IMR-90 (cell line): ENCODE data around the gene FOXD4L1. TPM values are rescaled to one million over a fixed set of nuclear protein-coding genes. Genes with fewer than 3 reads are reported as not detected.
A peak's percentile ranks its signal among the peaks of the same experiment; 100 is the strongest.
"Not testable (repeated sequence)": the region's sequence is repeated elsewhere in the genome, so short reads cannot be mapped to it uniquely, and the experiment has no call there.

ENCODE experiments used
- ATAC-seq: fragments of 200-7000 bp; cut with Tn5 transposase; 2 replicates; pipeline ENCODE4 v1.9.1; 2020; ENCODE audit warnings: low read depth, mild to moderate bottlenecking, moderate library complexity
- BruUV-seq: library from RNA; stranded (reverse); fragments of 400-500 nt; replicated peaks from 2 replicates; lab custom pipeline; 2021; lab: Mats Ljungman, UMichigan
- CTCF ChIA-PET: fragments of 300-600 bp; formaldehyde crosslinking; extraction: SDS; loops from one replicate; lab custom pipeline; 2021; ENCODE audit warnings: antibody characterized with exemption; lab: Yijun Ruan, JAX
- POLR2A ChIA-PET: fragments of 300-600 bp; sonication (Branson Sonifier 250); formaldehyde crosslinking; loops from one replicate; lab custom pipeline; 2022; ENCODE audit warnings: antibody characterized with exemption; ENCODE audit not compliant: unreplicated experiment; lab: Charles Lee
- DNase-seq: peaks from one replicate; pipeline ENCODE4 v3.0.0; 2013
- H2AFZ ChIP-seq: replicated peaks from 2 replicates; pipeline ENCODE3; 2013; ENCODE audit warnings: low read length, mild to moderate bottlenecking; ENCODE audit not compliant: poor library complexity
- H2AK5ac ChIP-seq: 2 replicates; pipeline ENCODE4 v1.6.1; 2013; ENCODE audit warnings: low read depth, low read length, inconsistent platforms
- H2AK9ac ChIP-seq: replicated peaks from 2 replicates; pipeline ENCODE3; 2013; ENCODE audit warnings: mild to moderate bottlenecking, low read depth, low read length, moderate library complexity; ENCODE audit not compliant: poor library complexity
- H2BK120ac ChIP-seq: 2 replicates; pipeline ENCODE4 v1.6.1; 2013; ENCODE audit warnings: low read depth, low read length, inconsistent platforms
- H2BK15ac ChIP-seq: 3 replicates; pipeline ENCODE4 v1.6.1; 2013; ENCODE audit warnings: low read depth, low read length, inconsistent platforms
- H2BK20ac ChIP-seq: 2 replicates; pipeline ENCODE4 v1.6.1; 2013; ENCODE audit warnings: low read depth, mild to moderate bottlenecking, inconsistent platforms, low read length, moderate library complexity
- H2BK5ac ChIP-seq: 2 replicates; pipeline ENCODE4 v1.6.1; 2013; ENCODE audit warnings: mild to moderate bottlenecking, low read depth, low read length, inconsistent platforms; ENCODE audit not compliant: poor library complexity, severe bottlenecking
- H3K14ac ChIP-seq: replicated peaks from 2 replicates; pipeline ENCODE4 v1.6.1; 2013; ENCODE audit warnings: low read depth, low read length, inconsistent platforms
- H3K18ac ChIP-seq: 2 replicates; pipeline ENCODE4 v1.6.1; 2013; ENCODE audit warnings: low read depth, low read length, control low read depth
- H3K23ac ChIP-seq: 2 replicates; pipeline ENCODE4 v1.6.1; 2013; ENCODE audit warnings: low read depth, low read length, inconsistent platforms
- H3K27ac ChIP-seq: 2 replicates; pipeline ENCODE4 v1.5.1; 2013; ENCODE audit warnings: mild to moderate bottlenecking, control low read depth, low read length; ENCODE audit not compliant: insufficient read depth
- H3K27me3 ChIP-seq: 2 replicates; pipeline ENCODE4 v1.6.1; 2013; ENCODE audit warnings: low read length; ENCODE audit not compliant: control insufficient read depth, insufficient read depth
- H3K36me3 ChIP-seq: 2 replicates; pipeline ENCODE4 v1.6.1; 2013; ENCODE audit warnings: low read length, mixed read lengths; ENCODE audit not compliant: control insufficient read depth, insufficient read depth
- H3K4ac ChIP-seq: 2 replicates; pipeline ENCODE4 v1.6.1; 2013; ENCODE audit warnings: low read depth, low read length, inconsistent platforms
- H3K4me1 ChIP-seq: 2 replicates; pipeline ENCODE4 v1.6.1; 2013; ENCODE audit warnings: low read length, mixed read lengths; ENCODE audit not compliant: control insufficient read depth, insufficient read depth
- H3K4me2 ChIP-seq: 2 replicates; pipeline ENCODE4 v1.6.1; 2013; ENCODE audit warnings: low read depth, mild to moderate bottlenecking, control low read depth, low read length, moderate library complexity
- H3K4me3 ChIP-seq: 2 replicates; pipeline ENCODE4 v1.5.1; 2013; ENCODE audit warnings: low read depth, mild to moderate bottlenecking, control low read depth, low read length, moderate library complexity; ENCODE audit not compliant: insufficient read depth
- H3K56ac ChIP-seq: 2 replicates; pipeline ENCODE4 v1.6.1; 2013; ENCODE audit warnings: low read length, inconsistent platforms; ENCODE audit not compliant: insufficient read depth; ENCODE audit errors: extremely low read depth
- H3K79me1 ChIP-seq, 2 experiments: 2 replicates each; pipeline ENCODE4 v1.6.1; 2013; ENCODE audit warnings: low read length in 2 of 2, inconsistent platforms in 1 of 2, low read depth in 1 of 2
- H3K9ac ChIP-seq: 2 replicates; pipeline ENCODE4 v1.6.1; 2013; ENCODE audit warnings: low read depth, low read length, control low read depth
- H3K9me1 ChIP-seq: 2 replicates; pipeline ENCODE4 v1.6.1; 2013; ENCODE audit warnings: low read length, inconsistent platforms; ENCODE audit not compliant: insufficient read depth
- H3K9me3 ChIP-seq: 2 replicates; pipeline ENCODE4 v1.6.1; 2013; ENCODE audit warnings: low read length; ENCODE audit not compliant: control insufficient read depth, insufficient read depth
- H4K20me1 ChIP-seq: 2 replicates; pipeline ENCODE4 v1.6.1; 2013; ENCODE audit warnings: low read length, inconsistent platforms; ENCODE audit not compliant: insufficient read depth
- H4K5ac ChIP-seq: 2 replicates; pipeline ENCODE4 v1.6.1; 2013; ENCODE audit warnings: mild to moderate bottlenecking, low read depth, low read length, control low read depth
- H4K8ac ChIP-seq, 2 experiments: 2 replicates each; pipeline ENCODE4 v1.6.1; 2013; ENCODE audit warnings: low read depth in 2 of 2, low read length in 2 of 2, control low read depth in 1 of 2, inconsistent platforms in 1 of 2
- H4K91ac ChIP-seq: 2 replicates; pipeline ENCODE4 v1.6.1; 2013; ENCODE audit warnings: low read depth, low read length, inconsistent platforms; ENCODE audit not compliant: insufficient read depth
- WGBS, 2 experiments: methylation state at CpG; one replicate each; pipeline versions ENCODE4 v1.1.5 to v1.1.7; 2013; ENCODE audit warnings: missing lambda C conversion rate in 2 of 2; ENCODE audit not compliant: insufficient read length in 1 of 2; ENCODE audit errors: extremely low coverage in 2 of 2; 5-methylcytosine and 5-hydroxymethylcytosine counted together
- dilution Hi-C: fragments of 300-500 bp; cut with HindIII; formaldehyde crosslinking; loops from one replicate; pipeline ENCODE4 v1.14.3; 2018; ENCODE audit warnings: low sequenced_read_pairs; ENCODE audit not compliant: unreplicated experiment
- in situ Hi-C: fragments of 300-500 bp; cut with MboI; formaldehyde crosslinking; loops from 3 replicates; pipeline ENCODE4 v1.14.3; 2019; ENCODE audit warnings: low sequenced_read_pairs, inconsistent platforms, mixed read lengths
- intact Hi-C: fragments of 100-400 bp; cut with micrococcal nuclease; formaldehyde crosslinking; loops from 2 replicates; pipeline ENCODE4 v1.10.0; 2022
- polyA plus RNA-seq, 3 experiments: library from polyadenylated mRNA; depleted of rRNA; stranded (reverse); fragments of >200 nt; gene quantifications; 2 replicates each; pipeline ENCODE4 v1.2.3, GENCODE V29; 2012; ENCODE audit warnings: low replicate concordance in 1 of 3
- total RNA-seq: library from RNA; depleted of rRNA; stranded (reverse); fragments of >200 nt; gene quantifications from 2 replicates; pipeline ENCODE4 v1.2.3, GENCODE V29; 2012

FOXD4L1 gene
- total and polyA plus RNA-seq, 2 of the 4 experiments (the other 2 are of a cell fraction) = not detected

DNA sequence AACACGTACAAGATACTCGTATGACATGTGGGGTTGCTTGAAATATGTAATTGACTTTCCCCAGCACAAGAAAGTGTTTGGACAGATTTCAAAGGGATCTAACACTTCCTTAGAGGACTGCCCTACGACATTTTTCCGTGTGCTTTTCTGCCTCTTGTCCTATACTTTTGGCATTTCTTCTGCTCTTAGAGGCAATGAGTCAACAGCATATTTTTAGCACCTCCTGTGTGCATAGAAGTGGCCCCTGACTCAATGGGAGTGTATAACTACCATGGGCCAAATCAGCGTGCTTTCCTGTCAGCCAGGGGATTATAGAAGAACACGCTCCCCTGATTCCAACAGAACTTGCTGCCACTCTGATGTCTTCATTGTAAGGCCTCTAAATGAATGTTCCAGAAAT is 38.1 kb downstream of the FOXD4L1 start:
- H3K27ac ChIP-seq, POLR2A ChIA-PET, H3K4me3 ChIP-seq, H3K23ac ChIP-seq, DNase-seq, H2BK120ac ChIP-seq, H3K27me3 ChIP-seq, H2AFZ ChIP-seq, H3K36me3 ChIP-seq, H3K14ac ChIP-seq, BruUV-seq, CTCF ChIA-PET, H3K79me1 ChIP-seq, intact Hi-C loops, H3K56ac ChIP-seq, H3K9me3 ChIP-seq, H3K4me1 ChIP-seq, H4K20me1 ChIP-seq, H4K91ac ChIP-seq, H3K4me2 ChIP-seq, in situ Hi-C loops, H3K4ac ChIP-seq, H2AK5ac ChIP-seq, H3K9me1 ChIP-seq, H2AK9ac ChIP-seq, H4K5ac ChIP-seq, dilution Hi-C loops, H3K9ac ChIP-seq: not testable (repeated sequence)
- H4K8ac ChIP-seq = peak overlapping the region in 1 of 2 experiments; percentile 60; a peak in 1 of 4 replicates
- no CpG with 5 or more reads among the region's 6 CpGs for WGBS, 2 experiments
- ATAC-seq = 0 out of 2 replicates have a peak, but pooled peaks have one; percentile 7
- peak overlapping the region; percentile 74; the same call in 1 of the 3 replicates for H2BK15ac ChIP-seq
- peak overlapping the region; percentile 46 for H2BK5ac ChIP-seq
- H2BK20ac ChIP-seq = 0 out of 2 replicates have a peak overlapping the region, but pooled peaks have one; percentile 45
- peak overlapping the region; percentile 78; the same call in 1 of the 2 replicates for H3K18ac ChIP-seq

DNA sequence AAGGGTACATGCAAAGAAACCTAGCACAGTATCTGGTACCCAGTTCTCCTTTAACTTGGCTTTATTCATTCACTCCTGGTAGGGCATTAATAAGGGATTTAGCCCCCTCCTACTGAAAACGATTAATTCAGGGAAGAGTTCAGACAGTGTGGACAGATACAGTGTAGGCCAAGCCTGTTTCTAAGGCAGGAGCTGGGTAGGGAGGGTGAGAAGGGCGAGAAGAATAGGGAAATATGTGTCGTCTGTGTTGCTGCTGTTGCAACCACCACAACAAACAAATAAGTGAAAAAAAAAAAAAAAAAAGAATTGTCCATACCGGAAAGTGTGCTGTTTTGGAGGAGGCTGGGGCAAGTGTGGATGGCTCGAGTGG is 42.4 kb downstream of the FOXD4L1 start:
- ATAC-seq = peak; percentile 9
- not testable (repeated sequence) for H4K91ac ChIP-seq, H2BK20ac ChIP-seq

More for the DNA sequence above, 42.4 kb downstream of the FOXD4L1 start:
- BruUV-seq, H3K23ac ChIP-seq, in situ Hi-C loops, CTCF ChIA-PET, H2AK5ac ChIP-seq, H2AK9ac ChIP-seq, H2BK15ac ChIP-seq, DNase-seq, H3K27me3 ChIP-seq, H4K20me1 ChIP-seq, POLR2A ChIA-PET, H2BK120ac ChIP-seq, H3K79me1 ChIP-seq, intact Hi-C loops, H2AFZ ChIP-seq, dilution Hi-C loops, H3K9me3 ChIP-seq, H3K14ac ChIP-seq, H3K36me3 ChIP-seq, H3K56ac ChIP-seq, H3K9me1 ChIP-seq, H3K4me1 ChIP-seq: not testable (repeated sequence)
- Histone ChIP-seq H3K4ac (peak overlapping the region; percentile 75; the same call in 1 of the 2 replicates), H3K18ac (peak overlapping the region; percentile 74; the same call in 1 of the 2 replicates), H4K5ac (peak overlapping the region; percentile 48; the same call in 1 of the 2 replicates), H2BK5ac (peak overlapping the region; percentile 85), H3K4me3 (peak overlapping the region; percentile 70; the same call in 1 of the 2 replicates), H4K8ac (peak overlapping the region; percentile 65 to 96; a peak in 2 of 4 replicates), H3K9ac (peak overlapping the region; percentile 82), H3K27ac (peak overlapping the region; percentile 88), H3K4me2 (peak overlapping the region; percentile 67)
- no CpG with 5 or more reads among the region's 5 CpGs for WGBS, 2 experiments
